Smooth muscle cell (in vitro differentiated cells): ENCODE measurements around the gene BRINP1. TPM values are rescaled to one million over a fixed set of nuclear protein-coding genes. Genes with fewer than 3 reads are reported as not detected.

Source experiments
- DNase-seq: peaks from one replicate; lab custom pipeline; 2025; ENCODE audit not compliant: unreplicated experiment; lab: John Stamatoyannopoulos, UW
- H2AFZ ChIP-seq: fragments of 200-600 bp; sonication (generic); 2 replicates; pipeline ENCODE4 v1.6.0; 2016; ENCODE audit warnings: antibody characterized with exemption, low read depth, mild to moderate bottlenecking
- H3F3A ChIP-seq: fragments of 200-600 bp; sonication (generic); 2 replicates; pipeline ENCODE4 v1.6.0; 2017; ENCODE audit warnings: antibody characterized with exemption, low read depth
- H3K27ac ChIP-seq: fragments of 200-600 bp; sonication (generic); 2 replicates; pipeline ENCODE4 v1.5.1; 2016; ENCODE audit warnings: low read depth, mild to moderate bottlenecking
- H3K27me3 ChIP-seq: fragments of 200-600 bp; sonication (generic); 2 replicates; pipeline ENCODE4 v1.6.1; 2016; ENCODE audit warnings: low read depth, mild to moderate bottlenecking
- H3K36me3 ChIP-seq: fragments of 200-600 bp; sonication (generic); 2 replicates; pipeline ENCODE4 v1.5.1; 2016; ENCODE audit warnings: low read depth
- H3K4me1 ChIP-seq: fragments of 200-600 bp; sonication (generic); 2 replicates; pipeline ENCODE4 v1.5.1; 2016; ENCODE audit warnings: low read depth
- H3K4me2 ChIP-seq: fragments of 200-600 bp; sonication (generic); 2 replicates; pipeline ENCODE4 v1.6.0; 2016; ENCODE audit warnings: mild to moderate bottlenecking
- H3K4me3 ChIP-seq: fragments of 200-600 bp; sonication (generic); 2 replicates; pipeline ENCODE4 v1.5.1; 2016; ENCODE audit warnings: mild to moderate bottlenecking
- H3K79me2 ChIP-seq: fragments of 200-600 bp; sonication (generic); 2 replicates; pipeline ENCODE4 v1.6.0; 2016; ENCODE audit warnings: low read depth, mild to moderate bottlenecking
- H3K9ac ChIP-seq: fragments of 200-600 bp; sonication (generic); 2 replicates; pipeline ENCODE4 v1.6.0; 2016; ENCODE audit warnings: low read depth
- H3K9me3 ChIP-seq: fragments of 200-600 bp; sonication (generic); replicated peaks from 2 replicates; pipeline ENCODE4 v1.5.1; 2016; ENCODE audit warnings: low read depth
- H4K20me1 ChIP-seq: fragments of 200-600 bp; sonication (generic); 2 replicates; pipeline ENCODE4 v1.6.0; 2016; ENCODE audit warnings: low read depth
- CTCF ChIP-seq: fragments of 200-600 bp; sonication (generic); IDR thresholded peaks from 2 replicates; pipeline ENCODE4 v1.5.1; 2017; ENCODE audit warnings: borderline replicate concordance, mild to moderate bottlenecking, antibody characterized with exemption; ENCODE audit not compliant: insufficient read depth, poor library complexity, severe bottlenecking
- WGBS: methylation state at CpG from one replicate; pipeline ENCODE4 v1.1.7; 2016; ENCODE audit warnings: low lambda C conversion rate; 5-methylcytosine and 5-hydroxymethylcytosine counted together
- polyA plus RNA-seq: library from polyadenylated mRNA; unstranded; fragments of >200 nt; fragmentation: Nextera tagmentation; extraction: Ambion mirVana; gene quantifications from 2 replicates; pipeline ENCODE4 v1.2.1, GENCODE V29; 2016
- total RNA-seq: library from RNA; depleted of rRNA; stranded (reverse); fragments of >200 nt; gene quantifications from 2 replicates; pipeline ENCODE4 v1.2.3, GENCODE V29; 2014

BRINP1 gene
- total and polyA plus RNA-seq, 2 experiments from 2014 or later, result 0.19 to 0.45 TPM

- no peak overlapping the region for H3K9ac ChIP-seq
- no peaks in the 10 kb centered on the region for H3F3A ChIP-seq
- no peaks in the 10 kb centered on the region for H3K79me2 ChIP-seq
- no peaks in the 10 kb centered on the region for H4K20me1 ChIP-seq
- TF ChIP-seq CTCF, result no peak
- no peaks in the 10 kb centered on the region for H3K9me3 ChIP-seq
- peak overlapping the region; percentile 90 for H3K4me2 ChIP-seq
- peak overlapping the region; percentile 26 for H2AFZ ChIP-seq
- no peak overlapping the region for H3K27ac ChIP-seq
- peaks cover 61% of the 10 kb centered on the region for H3K27me3 ChIP-seq
- peaks cover 12% of the 10 kb centered on the region for H3K4me1 ChIP-seq
- H3K36me3 ChIP-seq, result no peaks in the 10 kb centered on the region
- WGBS, result 4% methylated on average over 31 of the region's 32 CpGs
- DNase-seq, result no peak
- H3K4me3 ChIP-seq, result peak overlapping the region; percentile 56
Measured at GRCh38 chr9:119369680-119370366, 588 bp upstream of the BRINP1 start.

- 4% methylated on average over 10 of the region's 10 CpGs for WGBS
Measured at GRCh38 chr9:119368179-119368578, 1.1 kb downstream of the BRINP1 start.

GRCh38 chr9:119367683-119368075, 1.6 kb downstream of the BRINP1 start:
- H3K9ac ChIP-seq, result no peak overlapping the region
- H3K4me3 ChIP-seq, result no peak overlapping the region
- H4K20me1 ChIP-seq, result no peaks in the 10 kb centered on the region
- no peak for TF ChIP-seq CTCF
- H3K4me1 ChIP-seq, result peaks cover 12% of the 10 kb centered on the region
- H3K27me3 ChIP-seq, result peaks cover 51% of the 10 kb centered on the region
- no peaks in the 10 kb centered on the region for H3K9me3 ChIP-seq
- H3K27ac ChIP-seq, result no peak overlapping the region
- H3K79me2 ChIP-seq, result no peaks in the 10 kb centered on the region
- H3K36me3 ChIP-seq, result no peaks in the 10 kb centered on the region
- no peak overlapping the region for H3K4me2 ChIP-seq
- WGBS, result 36% methylated on average over 7 of the region's 7 CpGs
- H3F3A ChIP-seq, result no peaks in the 10 kb centered on the region
- no peak overlapping the region for H2AFZ ChIP-seq
- DNase-seq, result no peak

More at GRCh38 chr9:119368179-119368578, 1.1 kb downstream of the BRINP1 start:
- no peak for TF ChIP-seq CTCF
- no peak overlapping the region for H3K9ac ChIP-seq
- peak overlapping the region; percentile 90 for H3K4me2 ChIP-seq
- no peaks in the 10 kb centered on the region for H3K36me3 ChIP-seq
- no peaks in the 10 kb centered on the region for H3F3A ChIP-seq
- H3K27ac ChIP-seq, result no peak overlapping the region
- H3K79me2 ChIP-seq, result no peaks in the 10 kb centered on the region
- H3K27me3 ChIP-seq, result peaks cover 54% of the 10 kb centered on the region
- H3K4me3 ChIP-seq, result peak overlapping the region; percentile 56
- no peaks in the 10 kb centered on the region for H4K20me1 ChIP-seq
- H3K9me3 ChIP-seq, result no peaks in the 10 kb centered on the region
- peaks cover 12% of the 10 kb centered on the region for H3K4me1 ChIP-seq
- no peak overlapping the region for H2AFZ ChIP-seq
- no peak for DNase-seq
